ENCODE results near the gene KCNJ9.
"Not testable (repeated sequence)": the region's sequence is repeated elsewhere in the genome, so short reads cannot be mapped to it uniquely, and the experiment has no call there.

KCNJ9 gene

GRCh38 chr1:160126342-160126741, 45.0 kb downstream of the KCNJ9 start:
- DNase-seq (ENCODE audit: low spot score), result not testable (repeated sequence)

GRCh38 chr1:160127381-160127780, 46.0 kb downstream of the KCNJ9 start:
- no peak for DNase-seq (ENCODE audit: low spot score)

GRCh38 chr1:160127865-160128523, 46.7 kb downstream of the KCNJ9 start:
- DNase-seq (ENCODE audit: low spot score), result peak; percentile 11

GRCh38 chr1:160128636-160129035, 47.3 kb downstream of the KCNJ9 start:
- no peak for DNase-seq (ENCODE audit: low spot score)

- DNase-seq (ENCODE audit: low spot score), result no peak
These were observed 47.7 kb downstream of the KCNJ9 start for GRCh38 chr1:160129046-160129445.

GRCh38 chr1:160129558-160129957, 48.2 kb downstream of the KCNJ9 start:
- no peak for DNase-seq (ENCODE audit: low spot score)

- no peak for DNase-seq (ENCODE audit: low spot score)
These were observed 48.6 kb downstream of the KCNJ9 start for GRCh38 chr1:160129966-160130365.

- DNase-seq (ENCODE audit: low spot score), result no peak
These were observed 49.1 kb downstream of the KCNJ9 start for GRCh38 chr1:160130486-160130885.

- DNase-seq (ENCODE audit: low spot score), result no peak
These were observed 49.6 kb downstream of the KCNJ9 start for GRCh38 chr1:160130939-160131338.

GRCh38 chr1:160131803-160132565, 50.6 kb downstream of the KCNJ9 start:
- DNase-seq (ENCODE audit: low spot score), result no peak

GRCh38 chr1:160133990-160134770, 52.8 kb downstream of the KCNJ9 start:
- DNase-seq (ENCODE audit: low spot score), result no peak

- DNase-seq (ENCODE audit: low spot score), result no peak
These were observed 53.6 kb downstream of the KCNJ9 start for GRCh38 chr1:160134791-160135572.

- no peak for DNase-seq (ENCODE audit: low spot score)
These were observed 55.0 kb downstream of the KCNJ9 start for GRCh38 chr1:160136121-160136925.

- no peak for DNase-seq (ENCODE audit: low spot score)
These were observed 55.5 kb downstream of the KCNJ9 start for GRCh38 chr1:160136926-160137200.

- no peak for DNase-seq (ENCODE audit: low spot score)
These were observed 56.0 kb downstream of the KCNJ9 start for GRCh38 chr1:160137216-160137862.

- DNase-seq (ENCODE audit: low spot score), result no peak
These were observed 58.5 kb downstream of the KCNJ9 start for GRCh38 chr1:160139840-160140239.

Data from LoVo (cell line).